AG09309 (cell line): ENCODE results near the gene CDK14.

Experiments used
- DNase-seq: peaks from one replicate; pipeline ENCODE4 v3.0.0-alpha.2; 2010; ENCODE audit warnings: low read depth
- H3K4me3 ChIP-seq: 2 replicates; pipeline ENCODE4 v1.5.1; 2011; ENCODE audit warnings: mild to moderate bottlenecking, low read depth, low read length, moderate library complexity; ENCODE audit not compliant: control insufficient read depth
- CTCF ChIP-seq: IDR thresholded peaks from 2 replicates; pipeline ENCODE4 v1.5.1; 2011; ENCODE audit warnings: mild to moderate bottlenecking, low read depth, low read length, inconsistent platforms; ENCODE audit not compliant: insufficient read depth, control insufficient read depth; ENCODE audit errors: missing control alignments

The CDK14 gene

DNA sequence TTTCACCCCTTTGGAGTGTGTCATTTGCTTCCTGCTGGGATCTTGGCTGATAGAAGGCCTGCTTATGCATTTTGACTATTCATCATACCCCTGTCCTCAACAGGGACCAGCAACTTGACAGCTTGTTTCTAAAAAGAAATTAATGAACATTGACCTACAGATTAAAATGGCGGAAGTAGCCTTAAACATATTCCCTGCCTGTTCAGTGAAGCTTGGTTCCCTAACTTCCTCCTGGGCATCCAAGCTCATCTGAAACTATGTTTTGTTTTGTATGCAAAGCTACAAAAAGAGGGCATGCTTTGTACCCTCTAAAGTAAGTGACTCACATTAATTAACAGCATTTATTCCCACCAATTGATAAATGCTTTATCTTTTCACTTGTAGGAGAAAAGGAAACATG is 26.8 kb upstream of the CDK14 start:
- H3K4me3 ChIP-seq = no peak overlapping the region
- DNase-seq = no peak
- no peak for TF ChIP-seq CTCF

DNA sequence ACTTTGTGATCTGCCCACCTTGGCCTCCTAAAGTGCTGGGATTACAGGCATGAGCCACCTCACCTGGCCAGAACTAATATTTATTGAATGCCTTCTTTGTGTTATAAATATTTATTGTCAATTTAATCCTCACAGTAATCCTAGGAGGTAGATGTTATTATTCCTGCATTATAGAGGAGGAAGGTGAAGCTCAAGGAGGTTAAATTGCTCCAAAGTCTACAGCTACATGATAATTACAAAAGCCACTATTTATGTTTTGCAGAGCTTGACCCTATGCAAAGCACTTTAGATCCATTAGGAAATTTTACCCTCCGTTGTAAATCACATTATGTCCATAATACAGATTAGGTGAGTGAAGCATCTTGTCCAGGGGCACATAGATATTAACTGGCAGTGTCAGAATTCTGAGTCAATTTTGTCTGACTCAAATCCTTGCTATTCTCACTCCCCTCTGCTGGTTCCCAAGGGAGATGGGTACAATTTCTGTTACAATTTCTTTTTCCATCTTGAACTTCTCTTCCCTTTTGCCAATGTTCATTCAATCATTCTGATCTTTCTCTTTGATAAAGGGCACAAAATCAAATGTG is 25.7 kb upstream of the CDK14 start:
- no peak overlapping the region for H3K4me3 ChIP-seq
- no peak for TF ChIP-seq CTCF
- DNase-seq = no peak

GRCh38 chr7:90574146-90574819 is 21.8 kb upstream of the CDK14 start:
- no peak for TF ChIP-seq CTCF
- DNase-seq = no peak
- no peak overlapping the region for H3K4me3 ChIP-seq

DNA sequence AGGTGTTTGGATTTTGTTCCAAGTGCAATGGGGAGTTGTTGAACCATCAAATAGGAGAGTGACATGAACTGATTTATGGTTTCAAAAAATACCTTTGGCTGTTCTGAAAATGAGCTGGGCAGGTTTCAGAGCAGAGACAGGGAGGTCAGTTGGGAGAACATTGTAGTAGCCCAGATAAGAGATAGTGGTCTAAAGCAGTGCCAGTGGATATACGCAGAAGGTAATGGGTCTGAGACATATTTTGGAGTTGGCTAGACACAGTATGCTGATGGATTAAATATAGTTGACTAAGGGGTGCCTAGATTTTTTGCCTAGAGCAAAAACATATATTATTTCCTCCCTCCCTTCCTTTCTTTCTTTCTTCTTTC is 21.3 kb upstream of the CDK14 start:
- TF ChIP-seq CTCF = no peak
- H3K4me3 ChIP-seq = no peak overlapping the region
- DNase-seq = no peak

GRCh38 chr7:90579181-90579688 is 16.9 kb upstream of the CDK14 start:
- H3K4me3 ChIP-seq = no peak overlapping the region
- peak; percentile 84 for DNase-seq
- peak; percentile 27 for TF ChIP-seq CTCF

- no peak overlapping the region for H3K4me3 ChIP-seq
- TF ChIP-seq CTCF = no peak
- no peak for DNase-seq
Observed at GRCh38 chr7:90580051-90580450, 16.1 kb upstream of the CDK14 start.
